Mucosa of rectum (tissue), 2 donors: Measurements from ENCODE around the gene STAG3.
A peak's percentile ranks its signal among the peaks of the same experiment; 100 is the strongest.
"Not testable (repeated sequence)": the region's sequence is repeated elsewhere in the genome, so short reads cannot be mapped to it uniquely, and the experiment has no call there.

Experiments
- H3K27ac ChIP-seq, 2 donors: one replicate each; pipeline ENCODE4 v1.7.0; 2013; ENCODE audit warnings: inconsistent platforms in 2 of 2, low read depth in 2 of 2, low read length in 2 of 2
- H3K27me3 ChIP-seq, 2 donors: one replicate each; pipeline ENCODE4 v1.7.0; 2013; ENCODE audit warnings: low read length in 2 of 2; ENCODE audit not compliant: control insufficient read depth in 2 of 2, insufficient read depth in 2 of 2
- H3K36me3 ChIP-seq, 2 donors: one replicate each; pipeline ENCODE4 v1.7.0; 2013; ENCODE audit warnings: low read length in 2 of 2; ENCODE audit not compliant: control insufficient read depth in 2 of 2, insufficient read depth in 2 of 2
- H3K4me1 ChIP-seq, 2 donors: one replicate each; pipeline ENCODE4 v1.7.0; 2013; ENCODE audit warnings: low read length in 2 of 2, mild to moderate bottlenecking in 1 of 2; ENCODE audit not compliant: control insufficient read depth in 2 of 2, insufficient read depth in 2 of 2
- H3K4me3 ChIP-seq, 2 donors: one replicate each; pipeline ENCODE4 v1.7.0; 2013; ENCODE audit warnings: low read length in 2 of 2
- H3K9ac ChIP-seq, 2 donors: one replicate each; pipeline ENCODE4 v1.7.0; 2013; ENCODE audit warnings: low read length in 2 of 2, low read depth in 1 of 2, mild to moderate bottlenecking in 1 of 2
- H3K9me3 ChIP-seq, 2 donors: one replicate each; pipeline ENCODE4 v1.7.0; 2013; ENCODE audit warnings: low read length in 2 of 2; ENCODE audit not compliant: control insufficient read depth in 2 of 2
- donor health status: healthy.
- donor health status: Normal muscosa, but diverticular disease.

Gene STAG3

DNA sequence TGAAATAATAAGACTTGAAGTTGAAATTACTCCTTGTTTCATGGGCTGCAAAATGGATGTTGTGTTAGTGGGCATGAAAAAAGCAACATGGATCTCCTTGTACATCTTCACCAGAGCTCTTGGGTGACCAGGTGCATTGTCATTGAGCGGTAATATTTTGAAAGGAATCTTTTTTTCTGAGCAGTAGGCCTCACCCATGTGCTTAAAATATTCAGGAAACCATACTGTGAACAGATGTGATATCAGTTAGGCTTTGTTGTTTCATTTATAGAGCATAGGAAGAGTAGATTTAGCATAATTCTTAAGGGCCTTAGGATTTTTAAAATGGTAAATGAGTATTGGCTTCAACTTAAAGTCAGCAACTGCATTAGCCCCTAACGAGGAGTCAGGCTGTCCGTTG is 15.3 kb downstream of the STAG3 start:
- H3K9me3 ChIP-seq, result no peaks in the 10 kb centered on the region
- no peak overlapping the region for H3K27ac ChIP-seq
- H3K27me3 ChIP-seq, result no peaks in the 10 kb centered on the region
- H3K9ac ChIP-seq, result no peak overlapping the region
- H3K4me1 ChIP-seq, result peaks cover 0 to 4% of the 10 kb centered on the region in 2 donors
- H3K4me3 ChIP-seq, result no peak overlapping the region
- no peaks in the 10 kb centered on the region for H3K36me3 ChIP-seq

- Histone ChIP-seq H3K27me3 (no peaks in the 10 kb centered on the region), H3K9me3 (no peaks in the 10 kb centered on the region), H3K36me3 (no peaks in the 10 kb centered on the region), H3K4me3 (no peak overlapping the region), H3K9ac (no peak overlapping the region), H3K4me1 (peaks cover 0 to 5% of the 10 kb centered on the region in 2 donors), H3K27ac (no peak overlapping the region)
These were observed 17.5 kb downstream of the STAG3 start for GRCh38 chr7:100195222-100195621.

DNA sequence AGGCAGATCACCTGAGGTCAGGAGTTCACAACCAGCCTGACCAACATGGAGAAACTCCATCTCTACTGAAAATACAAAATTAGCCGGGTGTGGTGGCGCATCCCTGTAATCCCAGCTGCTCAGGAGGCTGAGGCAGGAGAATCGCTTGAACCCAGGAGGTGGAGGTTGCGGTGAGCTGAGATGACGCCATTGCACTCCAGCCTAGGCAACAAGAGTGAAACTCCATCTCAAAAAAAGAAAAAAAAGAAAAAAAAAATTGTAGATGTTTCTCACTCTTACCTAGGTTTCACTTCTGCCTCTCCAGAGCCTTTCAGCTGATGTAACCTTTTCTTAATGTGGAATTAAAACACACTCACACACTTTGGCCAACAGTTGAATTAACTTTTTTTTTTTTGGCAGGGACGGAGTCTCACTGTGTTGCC is 18.2 kb downstream of the STAG3 start:
- not testable (repeated sequence) for H3K4me3 ChIP-seq, H3K36me3 ChIP-seq, H3K9ac ChIP-seq, H3K27me3 ChIP-seq, H3K27ac ChIP-seq, H3K9me3 ChIP-seq
- H3K4me1 ChIP-seq, result peaks cover 2 to 10% of the 10 kb centered on the region in 2 donors

DNA sequence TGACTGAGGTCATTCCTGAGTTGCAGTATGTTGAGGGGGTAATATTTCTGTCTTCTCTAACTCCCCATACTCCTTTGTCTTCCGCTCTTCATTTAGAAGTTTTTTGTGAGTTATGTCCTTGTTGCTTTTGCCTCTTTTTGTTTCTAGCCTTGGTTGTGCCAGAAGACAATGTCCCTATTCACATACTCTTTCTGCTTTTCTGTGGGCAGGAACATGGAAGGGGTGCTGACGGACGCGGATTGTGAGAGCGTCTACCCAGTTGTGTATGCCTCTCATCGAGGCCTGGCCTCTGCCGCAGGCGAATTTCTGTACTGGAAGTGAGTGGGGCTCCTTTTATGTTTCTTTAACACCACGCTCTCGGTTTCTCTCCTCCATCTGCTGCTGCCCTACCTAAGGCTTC is 20.5 kb downstream of the STAG3 start:
- Histone ChIP-seq H3K4me3 (no peak overlapping the region), H3K27me3 (no peaks in the 10 kb centered on the region), H3K9me3 (no peaks in the 10 kb centered on the region), H3K9ac (no peak overlapping the region), H3K36me3 (no peaks in the 10 kb centered on the region), H3K4me1 (peaks cover 4 to 13% of the 10 kb centered on the region in 2 donors), H3K27ac (no peak overlapping the region)

GRCh38 chr7:100200693-100201092 is 23.0 kb downstream of the STAG3 start:
- Histone ChIP-seq H3K36me3 (no peaks in the 10 kb centered on the region), H3K27me3 (no peaks in the 10 kb centered on the region), H3K9ac (peak overlapping the region in 1 of 2 donors; percentile 24), H3K4me3 (no peak overlapping the region), H3K4me1 (peaks cover 4 to 9% of the 10 kb centered on the region in 2 donors), H3K9me3 (no peaks in the 10 kb centered on the region), H3K27ac (no peak overlapping the region)

DNA sequence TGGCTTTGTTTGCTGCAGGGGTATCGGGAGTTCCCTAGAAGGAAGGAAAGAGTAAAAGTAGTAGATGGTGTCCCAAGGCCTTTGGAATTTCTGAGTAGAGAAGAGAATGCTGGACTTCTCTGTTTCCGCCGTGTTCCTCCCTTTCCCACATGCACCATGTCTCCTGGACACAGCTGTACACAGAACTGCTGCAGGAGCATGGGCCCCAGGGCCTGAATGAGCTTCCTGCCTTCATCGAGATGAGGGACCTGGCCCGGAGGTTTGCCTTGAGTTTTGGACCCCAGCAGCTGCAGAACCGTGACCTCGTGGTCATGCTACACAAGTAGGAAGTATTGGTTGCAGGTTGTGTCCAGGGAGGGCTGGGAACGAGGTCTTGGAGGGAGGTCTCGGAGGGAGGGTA is 26.7 kb downstream of the STAG3 start:
- no peak overlapping the region for H3K27ac ChIP-seq
- H3K9me3 ChIP-seq, result no peaks in the 10 kb centered on the region
- no peaks in the 10 kb centered on the region for H3K27me3 ChIP-seq
- peaks cover 13 to 18% of the 10 kb centered on the region in 2 donors for H3K4me1 ChIP-seq
- no peaks in the 10 kb centered on the region for H3K36me3 ChIP-seq
- no peak overlapping the region for H3K4me3 ChIP-seq
- no peak overlapping the region for H3K9ac ChIP-seq

GRCh38 chr7:100208911-100209408 is 31.2 kb downstream of the STAG3 start:
- Histone ChIP-seq H3K27me3 (no peaks in the 10 kb centered on the region), H3K36me3 (no peaks in the 10 kb centered on the region), H3K9ac (peak overlapping the region in 1 of 2 donors; percentile 42), H3K27ac (peak overlapping the region; percentile 29 to 31), H3K9me3 (no peaks in the 10 kb centered on the region), H3K4me1 (peaks cover 26 to 28% of the 10 kb centered on the region in 2 donors), H3K4me3 (no peak overlapping the region)

DNA sequence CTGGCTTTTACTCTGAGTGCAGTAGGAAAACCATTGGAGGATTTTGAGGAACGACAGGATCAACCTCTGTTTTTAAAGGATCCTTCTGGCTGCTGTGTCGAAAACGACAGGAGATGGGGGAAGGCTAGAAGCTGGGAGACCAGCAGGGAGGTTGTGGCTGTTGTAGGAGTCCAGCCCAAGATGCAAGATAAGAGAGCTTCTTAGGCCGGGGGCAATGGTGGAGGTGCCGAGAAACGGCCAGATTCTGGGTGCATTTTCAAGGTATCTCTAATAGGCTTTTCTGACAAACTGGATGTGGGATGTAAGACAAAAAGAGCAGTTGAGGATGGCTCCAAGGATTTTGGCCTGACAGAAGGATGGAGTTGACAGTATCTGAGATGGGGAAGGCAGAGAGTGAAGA is 31.8 kb downstream of the STAG3 start:
- Histone ChIP-seq H3K27me3 (no peaks in the 10 kb centered on the region), H3K4me1 (peaks cover 26 to 28% of the 10 kb centered on the region in 2 donors), H3K4me3 (no peak overlapping the region), H3K9me3 (no peaks in the 10 kb centered on the region), H3K9ac (no peak overlapping the region), H3K36me3 (no peaks in the 10 kb centered on the region), H3K27ac (peak overlapping the region; percentile 29 to 31)

DNA sequence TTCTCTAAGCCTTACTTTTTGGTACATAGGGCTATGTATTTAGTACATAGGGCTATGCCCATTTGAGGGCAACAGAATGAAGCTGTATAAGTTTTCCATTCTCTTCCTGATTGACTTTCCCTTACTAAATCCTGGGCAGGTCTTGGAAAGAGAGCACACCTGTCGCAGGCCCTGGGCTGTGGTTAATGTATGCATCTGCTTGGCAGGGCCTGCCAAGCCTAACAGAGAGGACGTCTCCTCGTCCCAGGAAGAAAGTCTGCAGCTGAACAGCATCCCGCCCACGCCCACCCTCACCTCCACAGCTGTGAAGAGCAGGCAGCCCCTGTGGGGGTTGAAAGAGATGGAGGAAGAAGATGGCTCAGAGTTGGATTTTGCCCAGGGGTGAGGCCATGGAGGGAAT is 33.1 kb downstream of the STAG3 start:
- Histone ChIP-seq H3K4me1 (peaks cover 26 to 32% of the 10 kb centered on the region in 2 donors), H3K9me3 (no peaks in the 10 kb centered on the region), H3K4me3 (no peak overlapping the region), H3K27me3 (no peaks in the 10 kb centered on the region), H3K9ac (no peak overlapping the region), H3K36me3 (no peaks in the 10 kb centered on the region), H3K27ac (peak overlapping the region; percentile 30 to 32)

DNA sequence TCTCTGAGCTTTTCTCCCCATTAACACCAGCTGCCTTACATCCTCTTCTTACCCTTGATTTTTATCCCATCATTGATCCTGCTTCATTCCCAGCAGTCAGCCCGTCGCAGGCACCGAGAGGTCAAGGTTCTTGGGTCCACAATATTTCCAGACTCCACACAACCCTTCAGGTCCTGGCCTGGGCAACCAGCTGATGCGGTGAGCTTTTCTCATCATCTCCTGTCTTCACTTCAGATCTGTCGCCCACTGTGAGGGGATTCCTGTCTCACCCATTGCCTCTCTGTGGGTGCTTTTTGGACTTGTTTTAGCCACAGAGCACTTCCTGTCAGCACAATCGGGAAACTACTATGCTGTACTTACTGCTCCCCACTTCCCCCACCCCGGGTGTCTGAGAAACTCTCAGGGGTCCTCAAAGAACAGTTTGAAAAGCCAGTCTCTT is 33.6 kb downstream of the STAG3 start:
- Histone ChIP-seq H3K27ac (peak overlapping the region; percentile 3 to 32), H3K4me1 (peaks cover 26 to 32% of the 10 kb centered on the region in 2 donors)

More for the DNA sequence above, 33.6 kb downstream of the STAG3 start:
- Histone ChIP-seq H3K4me3 (no peak overlapping the region), H3K9ac (peak overlapping the region in 1 of 2 donors; percentile 34), H3K36me3 (no peaks in the 10 kb centered on the region), H3K27me3 (no peaks in the 10 kb centered on the region), H3K9me3 (no peaks in the 10 kb centered on the region)
